HG03378 (cell line): ENCODE measurements around the gene ARHGAP32.
A peak's percentile ranks its signal among the peaks of the same experiment; 100 is the strongest.

Experiments used
- ATAC-seq: cut with Tn5 transposase; IDR thresholded peaks from one replicate; pipeline ENCODE4 v1.9.1; 2021; ENCODE audit warnings: mild to moderate bottlenecking, moderate library complexity; ENCODE audit not compliant: unreplicated experiment

ARHGAP32 gene

GRCh38 chr11:128962896-128963295 lies 229.2 kb downstream of the ARHGAP32 start:
- no peak for ATAC-seq

- ATAC-seq: no peak
Observed at GRCh38 chr11:128961645-128962044, 230.5 kb downstream of the ARHGAP32 start.

DNA sequence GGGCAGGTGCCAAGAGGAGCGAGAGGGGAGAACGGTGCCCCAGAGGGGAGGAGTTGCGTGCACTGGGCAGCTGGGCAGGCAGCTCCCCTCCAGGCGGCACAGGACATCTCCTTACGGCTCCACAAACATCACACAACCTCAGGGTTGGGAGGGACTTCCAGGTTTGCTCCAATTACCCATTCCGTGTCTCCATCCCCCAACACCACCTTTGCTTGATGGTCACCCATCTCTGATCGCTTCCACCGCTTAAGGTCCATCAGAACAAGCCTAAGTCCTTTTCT lies 235.0 kb downstream of the ARHGAP32 start:
- ATAC-seq: no peak

DNA sequence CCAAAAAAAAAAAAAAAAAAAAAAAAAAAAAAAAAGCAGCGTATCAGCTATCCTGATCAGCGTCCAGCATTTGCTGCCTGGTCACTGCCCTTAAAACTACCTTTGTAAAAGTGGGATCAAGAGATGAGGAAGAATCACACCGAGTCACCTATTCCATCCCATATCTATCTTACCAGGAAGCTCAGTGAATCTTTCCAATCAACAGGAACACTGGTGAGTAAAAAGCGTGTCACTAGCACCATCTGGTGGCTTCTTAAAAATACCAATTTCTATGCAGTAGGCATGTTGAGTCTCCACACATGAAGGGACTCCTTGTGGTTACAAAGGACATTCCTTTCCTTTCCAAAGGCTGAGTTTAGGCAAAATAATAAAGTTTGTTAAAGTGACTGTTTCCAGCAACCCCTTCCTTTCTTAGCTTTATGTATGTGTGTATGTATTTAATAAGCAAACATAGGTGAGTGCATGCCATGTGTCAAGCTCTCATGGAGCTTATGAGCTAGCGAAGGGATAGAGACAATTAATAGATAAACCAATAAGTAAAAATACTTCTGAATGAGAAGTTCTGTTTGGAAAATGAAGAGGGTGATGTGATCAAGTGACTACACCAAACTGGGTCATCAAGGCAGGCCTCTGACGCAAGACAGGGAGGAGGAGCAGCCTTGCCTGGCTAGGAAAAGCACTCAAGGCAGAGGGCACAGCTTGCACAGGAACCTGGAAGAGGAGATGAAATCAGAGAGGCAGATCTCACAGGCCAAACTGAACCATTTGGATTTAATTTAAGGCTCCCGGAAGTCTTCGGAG lies 235.5 kb downstream of the ARHGAP32 start:
- ATAC-seq: peak; percentile 79

GRCh38 chr11:128955636-128956035 lies 236.5 kb downstream of the ARHGAP32 start:
- ATAC-seq: no peak

- ATAC-seq: no peak
Observed at GRCh38 chr11:128953151-128953550, 239.0 kb downstream of the ARHGAP32 start.

GRCh38 chr11:128949791-128950454 lies 242.2 kb downstream of the ARHGAP32 start:
- ATAC-seq: no peak

DNA sequence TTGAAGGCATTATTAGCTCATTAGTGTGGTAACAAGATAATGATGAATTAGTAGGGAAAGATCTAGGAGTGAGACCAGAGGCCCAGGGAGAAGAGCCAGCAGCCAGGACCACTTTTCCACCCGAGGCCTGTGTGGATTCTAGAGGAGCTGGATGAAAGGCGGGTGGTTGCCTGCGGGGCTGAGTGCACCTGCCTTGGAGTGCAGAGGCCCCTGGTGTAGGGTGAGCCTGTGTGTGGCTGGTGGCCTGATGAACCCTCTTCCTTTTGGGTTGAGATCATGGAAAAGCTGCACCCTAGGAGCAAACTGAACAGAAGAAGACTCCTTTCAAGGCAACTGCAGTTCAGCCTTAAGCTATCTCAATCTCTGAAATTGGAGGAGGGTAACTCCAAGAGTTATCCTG lies 243.5 kb downstream of the ARHGAP32 start:
- ATAC-seq: no peak

DNA sequence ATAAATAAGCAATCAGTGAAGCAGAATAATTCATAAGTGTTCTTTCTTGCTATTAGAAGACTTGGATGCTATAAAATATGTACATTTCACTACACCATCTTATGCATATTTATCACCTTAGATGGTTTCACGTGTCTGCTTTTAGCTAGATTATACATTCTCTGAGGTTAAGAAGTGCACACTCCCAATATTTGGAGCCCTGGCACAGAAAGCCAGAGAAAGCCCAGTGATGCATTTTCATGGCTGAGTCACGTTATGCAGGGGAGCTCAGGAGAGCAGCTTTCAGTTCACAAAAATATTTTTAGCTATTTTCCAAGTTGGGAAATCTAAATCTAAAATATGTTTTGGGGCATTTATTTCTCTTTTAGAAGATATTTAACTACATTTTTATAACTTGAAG lies 244.4 kb downstream of the ARHGAP32 start:
- ATAC-seq: no peak

- ATAC-seq: no peak
Observed at GRCh38 chr11:128946648-128947047, 245.5 kb downstream of the ARHGAP32 start.

GRCh38 chr11:128943428-128943976 lies 248.6 kb downstream of the ARHGAP32 start:
- no peak for ATAC-seq

GRCh38 chr11:128942817-128943427 lies 249.2 kb downstream of the ARHGAP32 start, which contains the start of gene TP53AIP1:
Gene TP53AIP1 (minus strand): TSS chr11:128942871. CDS start chr11:128937818, 5,053 bp downstream.
- no peak for ATAC-seq

GRCh38 chr11:128942272-128942612 lies 249.9 kb downstream of the ARHGAP32 start:
- ATAC-seq: no peak

- no peak for ATAC-seq
Observed at GRCh38 chr11:128941573-128942271, 250.4 kb downstream of the ARHGAP32 start.

DNA sequence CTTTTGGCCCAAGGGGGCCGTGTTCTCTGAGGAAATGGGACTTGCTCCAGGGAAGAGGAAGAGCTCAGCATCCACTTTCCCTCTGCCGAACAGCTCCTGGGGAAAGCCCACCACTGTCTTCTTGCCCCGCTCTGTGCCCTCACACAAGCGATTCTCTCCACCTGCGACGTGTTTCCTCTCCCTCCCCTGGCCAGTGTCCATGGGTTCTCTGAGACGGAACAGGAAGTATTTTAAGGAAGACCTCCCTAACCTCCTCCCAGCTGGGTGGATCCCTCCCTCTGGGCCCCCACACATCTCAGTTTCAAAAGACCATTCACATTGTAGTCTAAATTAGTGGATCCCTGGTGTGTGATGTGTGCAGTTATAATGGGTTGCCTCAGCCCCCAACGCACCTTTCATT lies 251.0 kb downstream of the ARHGAP32 start:
- ATAC-seq: no peak

GRCh38 chr11:128940603-128941002 lies 251.5 kb downstream of the ARHGAP32 start:
- ATAC-seq: no peak

DNA sequence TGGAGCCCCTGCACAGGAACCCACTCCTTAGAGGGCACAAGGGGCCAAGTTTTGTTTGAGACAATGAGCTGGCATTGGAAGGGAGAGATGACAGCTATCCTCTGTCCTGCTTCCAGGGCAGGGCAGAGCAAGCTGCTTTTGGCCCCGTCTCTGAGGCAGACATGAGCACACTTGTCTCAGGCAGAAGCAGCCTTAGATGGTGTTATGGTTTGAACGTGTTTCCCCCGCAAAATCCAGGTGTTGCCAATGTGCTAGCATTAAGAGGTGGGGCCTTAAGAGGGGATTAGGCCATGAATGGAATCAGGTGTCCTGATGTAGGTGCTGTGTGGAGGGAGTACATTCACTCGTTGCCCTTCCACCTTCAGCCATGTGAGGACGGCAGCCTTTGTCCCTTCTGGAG lies 252.0 kb downstream of the ARHGAP32 start:
- ATAC-seq: no peak

- no peak for ATAC-seq
Observed at GRCh38 chr11:128939591-128939990, 252.5 kb downstream of the ARHGAP32 start.

- ATAC-seq: no peak
Observed at GRCh38 chr11:128938156-128938885, 253.8 kb downstream of the ARHGAP32 start.

DNA sequence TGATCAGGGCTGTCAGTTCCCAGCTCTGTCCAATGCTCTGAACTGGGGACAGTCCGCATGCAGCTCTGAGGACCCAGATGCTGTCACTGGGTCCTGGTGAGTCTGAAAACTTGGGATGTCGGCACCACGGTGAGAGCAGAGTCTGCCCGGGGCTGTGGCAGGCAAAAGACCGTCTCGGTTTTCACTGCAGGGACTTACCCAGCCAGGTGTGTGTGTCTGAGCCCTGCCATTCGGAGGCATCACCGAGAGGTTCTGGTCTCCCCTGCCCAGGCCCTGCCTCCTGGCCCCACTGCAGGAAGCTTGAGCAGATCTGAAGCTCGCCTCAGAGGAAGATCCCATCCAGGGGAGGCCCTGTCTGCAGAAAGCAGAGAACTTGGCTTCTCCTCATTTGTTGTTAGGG lies 254.6 kb downstream of the ARHGAP32 start:
- ATAC-seq: no peak
